HCT116 (cell line): ENCODE data around the gene TMEM60. TPM values are rescaled to one million over a fixed set of nuclear protein-coding genes. Genes with fewer than 3 reads are reported as not detected.

Source experiments
- ATAC-seq: fragments of 200-7000 bp; cut with Tn5 transposase; 2 replicates; pipeline ENCODE4 v1.9.1; 2020; ENCODE audit warnings: mild to moderate bottlenecking, moderate library complexity
- BruUV-seq: library from RNA; stranded (reverse); fragments of 400-500 nt; replicated peaks from 2 replicates; lab custom pipeline; 2021; lab: Mats Ljungman, UMichigan
- CTCF ChIA-PET: fragments of 300-600 bp; sonication (Branson Sonifier 250); formaldehyde crosslinking; loops from one replicate; lab custom pipeline; 2021; ENCODE audit warnings: antibody characterized with exemption; lab: Charles Lee
- POLR2A ChIA-PET: fragments of 300-600, 350-600 bp; sonication (Branson Sonifier 250); formaldehyde crosslinking; loops from one replicate; lab custom pipeline; 2021; ENCODE audit warnings: antibody characterized with exemption; lab: Charles Lee
- RAD21 ChIA-PET, 2 experiments: fragments of 300-600 bp; sonication (Branson Sonifier 250); formaldehyde crosslinking; loops; one replicate each; lab custom pipeline; 2023; ENCODE audit warnings: low total read pairs in 2 of 2; ENCODE audit not compliant: uncharacterized antibody in 2 of 2, unreplicated experiment in 2 of 2, low non-redundant PET in 1 of 2; lab: Charles Lee
- DNase-seq: peaks from one replicate; pipeline ENCODE4 v3.0.0-alpha.2; 2010; ENCODE audit warnings: low read depth, low spot score
- H2AFZ ChIP-seq: fragments of 200-600 bp; shearing (Covaris generic), sonication (generic); 2 replicates; pipeline ENCODE4 v1.6.1; 2017; ENCODE audit warnings: low read depth, mixed run types, mixed read lengths, antibody characterized with exemption, low read length; ENCODE audit not compliant: poor library complexity, severe bottlenecking
- H3K27ac ChIP-seq: 2 replicates; pipeline ENCODE4 v1.5.1; 2012; ENCODE audit warnings: low read depth, low read length
- H3K27me3 ChIP-seq: fragments of 200-600 bp; sonication (generic); 2 replicates; pipeline ENCODE4 v1.6.1; 2016; ENCODE audit warnings: mixed run types, low read length, mixed read lengths; ENCODE audit not compliant: insufficient read depth
- H3K36me3 ChIP-seq, 2 experiments: fragments of 200-500 bp in 1 of 2; fragments of 200-600 bp in 1 of 2; sonication (Bioruptor generic) in 1 of 2; sonication (generic) in 1 of 2; 2 replicates each; pipeline versions ENCODE4 v1.5.1 to v1.6.1; 2014 to 2016; ENCODE audit warnings: low read length in 2 of 2, inconsistent platforms in 1 of 2, mixed read lengths in 1 of 2, mixed run types in 1 of 2; ENCODE audit not compliant: insufficient read depth in 2 of 2, control insufficient read depth in 1 of 2
- H3K4me1 ChIP-seq, 2 experiments: fragments of 200-600 bp in 1 of 2; sonication (generic) in 1 of 2; 2 replicates each; pipeline versions ENCODE4 v1.5.1 to v1.6.1; 2012 to 2017; ENCODE audit warnings: low read length in 2 of 2, inconsistent platforms in 1 of 2, mild to moderate bottlenecking in 1 of 2, mixed read lengths in 1 of 2, mixed run types in 1 of 2, moderate library complexity in 1 of 2; ENCODE audit not compliant: insufficient read depth in 2 of 2, control insufficient read depth in 1 of 2
- H3K4me2 ChIP-seq: fragments of 200-600 bp; sonication (generic); 2 replicates; pipeline ENCODE4 v1.6.1; 2017; ENCODE audit warnings: mixed run types, low read length, mixed read lengths
- H3K4me3 ChIP-seq, 2 experiments: fragments of 200-600 bp in 1 of 2; sonication (generic) in 1 of 2; replicated peaks in 1 of 2; 2 replicates each; pipeline ENCODE4 v1.5.1; 2011 to 2016; ENCODE audit warnings: low read length in 2 of 2, control low read depth in 1 of 2, low read depth in 1 of 2, mild to moderate bottlenecking in 1 of 2, mixed read lengths in 1 of 2, mixed run types in 1 of 2
- H3K79me2 ChIP-seq: fragments of 200-600 bp; sonication (generic); 2 replicates; pipeline ENCODE4 v1.6.1; 2017; ENCODE audit warnings: mild to moderate bottlenecking, mixed run types, low read length, moderate library complexity, mixed read lengths; ENCODE audit not compliant: insufficient read depth
- H3K9ac ChIP-seq: fragments of 200-600 bp; sonication (generic); 2 replicates; pipeline ENCODE4 v1.6.1; 2016; ENCODE audit warnings: low read length, mixed read lengths
- H3K9me2 ChIP-seq: fragments of 200-600 bp; sonication (generic), shearing (Covaris generic); 2 replicates; pipeline ENCODE4 v1.6.1; 2017; ENCODE audit warnings: mixed run types, mild to moderate bottlenecking, moderate library complexity; ENCODE audit not compliant: insufficient read depth
- H3K9me3 ChIP-seq, 2 experiments: fragments of 200-500 bp in 1 of 2; fragments of 200-600 bp in 1 of 2; sonication (Bioruptor generic) in 1 of 2; sonication (generic) in 1 of 2; 2 replicates each; pipeline ENCODE4 v1.6.1; 2014 to 2017; ENCODE audit warnings: low read length in 2 of 2, mixed read lengths in 2 of 2, inconsistent platforms in 1 of 2, low read depth in 1 of 2, mild to moderate bottlenecking in 1 of 2, mixed run types in 1 of 2, moderate library complexity in 1 of 2; ENCODE audit not compliant: control insufficient read depth in 1 of 2, insufficient read depth in 1 of 2
- H4K20me1 ChIP-seq: fragments of 200-600 bp; sonication (generic), shearing (Covaris generic); 2 replicates; pipeline ENCODE4 v1.6.1; 2017; ENCODE audit warnings: mixed run types, mild to moderate bottlenecking, moderate library complexity; ENCODE audit not compliant: insufficient read depth
- CEBPB ChIP-seq: IDR thresholded peaks from 2 replicates; pipeline ENCODE4 v1.6.1; 2012; ENCODE audit warnings: low read depth
- CTCF ChIP-seq, 3 experiments: fragments of 200-600 bp in 1 of 3; sonication (generic) in 1 of 3; IDR thresholded peaks in 2 of 3; conservative IDR thresholded peaks in 1 of 3; 2 replicates each; pipeline ENCODE4 v1.5.1; 2012 to 2017; ENCODE audit warnings: low read depth in 2 of 3, low read length in 2 of 3, antibody characterized with exemption in 1 of 3, borderline replicate concordance in 1 of 3, control low read depth in 1 of 3, mild to moderate bottlenecking in 1 of 3, mixed read lengths in 1 of 3, mixed run types in 1 of 3, moderate library complexity in 1 of 3; ENCODE audit not compliant: insufficient read depth in 1 of 3
- EZH2phosphoT487 ChIP-seq: fragments of 200-600 bp; IDR thresholded peaks from 2 replicates; pipeline ENCODE4 v1.6.1; 2018; ENCODE audit warnings: antibody characterized with exemption, borderline replicate concordance
- MAX ChIP-seq: IDR thresholded peaks from 2 replicates; pipeline ENCODE4 v1.6.1; 2012
- POLR2A ChIP-seq: IDR thresholded peaks from 2 replicates; pipeline ENCODE4 v1.7.0; 2011; ENCODE audit warnings: borderline replicate concordance; ENCODE audit not compliant: insufficient read depth, insufficient read length; ENCODE audit errors: extremely low read depth
- POLR2AphosphoS5 ChIP-seq: IDR thresholded peaks from 2 replicates; pipeline ENCODE4 v1.6.1; 2011; ENCODE audit warnings: mild to moderate bottlenecking, low read depth, low read length, moderate library complexity
- RAD21 ChIP-seq: IDR thresholded peaks from 2 replicates; pipeline ENCODE4 v1.6.1; 2012; ENCODE audit warnings: low read depth, mild to moderate bottlenecking
- REST ChIP-seq: IDR thresholded peaks from 2 replicates; pipeline ENCODE4 v1.6.1; 2012; ENCODE audit warnings: low read depth
- SIN3A ChIP-seq: IDR thresholded peaks from 2 replicates; pipeline ENCODE4 v1.6.1; 2012; ENCODE audit warnings: low read depth
- ZNF274 ChIP-seq: fragments of 200-500 bp; sonication (Bioruptor generic); IDR thresholded peaks from 2 replicates; pipeline ENCODE4 v1.6.1; 2014; ENCODE audit warnings: mild to moderate bottlenecking, low read depth, low read length, inconsistent platforms
- intact Hi-C: fragments of 100-400 bp; cut with micrococcal nuclease; formaldehyde crosslinking; loops from 2 replicates; pipeline ENCODE4 v1.10.0; 2022
- total RNA-seq: library from RNA; stranded (reverse); gene quantifications from one replicate; pipeline ENCODE4 v1.2.1, GENCODE V29; 2021; ENCODE audit not compliant: unreplicated experiment

The TMEM60 gene
- total RNA-seq, 1 experiment from 2014 or later, result 10.3 TPM

- H3K4me1 ChIP-seq, result peaks cover 13 to 18% of the 10 kb centered on the region in 2 experiments
- TF ChIP-seq POLR2A, result no peak
- no peak for TF ChIP-seq RAD21
- TF ChIP-seq MAX, result no peak
- no peak for TF ChIP-seq EZH2phosphoT487
- no peak for TF ChIP-seq CTCF (IDR thresholded peaks at IDR 0.05 in 2 of 3, conservative IDR thresholded peaks at IDR 0.05 in 1 of 3; ENCODE audit: borderline replicate concordance in 1 of 3, insufficient read depth in 1 of 3, low read depth in 2 of 3, low read length in 2 of 3)
- no peak for TF ChIP-seq CEBPB
- TF ChIP-seq SIN3A, result no peak
- TF ChIP-seq REST, result no peak
- TF ChIP-seq POLR2AphosphoS5, result no peak
- TF ChIP-seq ZNF274, result no peak
- H2AFZ ChIP-seq, result no peak overlapping the region
- no TSS peak for BruUV-seq
- RAD21 ChIA-PET, result no interaction called here
- no peak overlapping the region for H3K4me3 ChIP-seq
- H3K36me3 ChIP-seq, result no peaks in the 10 kb centered on the region
- H3K9ac ChIP-seq, result no peak overlapping the region
- no peaks in the 10 kb centered on the region for H3K9me3 ChIP-seq
- CTCF ChIA-PET, result no interaction called here
- H3K9me2 ChIP-seq, result no peaks in the 10 kb centered on the region
- H3K4me2 ChIP-seq, result no peak overlapping the region
- no peak overlapping the region for H3K27ac ChIP-seq
- H4K20me1 ChIP-seq, result no peaks in the 10 kb centered on the region
- ATAC-seq (no peak), DNase-seq (no peak)
- H3K27me3 ChIP-seq, result no peaks in the 10 kb centered on the region
- POLR2A ChIA-PET, result no interaction called here
- intact Hi-C loops, result no loop called here
- H3K79me2 ChIP-seq, result peaks cover 5% of the 10 kb centered on the region
Observed at GRCh38 chr7:77830649-77831355, 32.6 kb upstream of the TMEM60 start.
